Stomach smooth muscle (tissue), 2 donors: ENCODE measurements around the gene C16orf74.
A peak's percentile ranks its signal among the peaks of the same experiment; 100 is the strongest.

Source experiments
- H3K27ac ChIP-seq: one replicate; pipeline ENCODE4 v1.7.0; 2013; ENCODE audit warnings: mild to moderate bottlenecking, low read length, inconsistent platforms
- H3K27me3 ChIP-seq, 2 donors: one replicate each; pipeline ENCODE4 v1.7.0; 2013; ENCODE audit warnings: low read length in 2 of 2; ENCODE audit not compliant: insufficient read depth in 2 of 2, control insufficient read depth in 1 of 2
- H3K36me3 ChIP-seq, 2 donors: one replicate each; pipeline ENCODE4 v1.7.0; 2013; ENCODE audit warnings: low read length in 2 of 2; ENCODE audit not compliant: control insufficient read depth in 2 of 2, insufficient read depth in 2 of 2
- H3K4me1 ChIP-seq: one replicate; pipeline ENCODE4 v1.7.0; 2013; ENCODE audit warnings: low read length; ENCODE audit not compliant: control insufficient read depth, insufficient read depth
- H3K4me3 ChIP-seq, 2 donors: one replicate each; pipeline ENCODE4 v1.7.0; 2013; ENCODE audit warnings: low read length in 2 of 2
- H3K9ac ChIP-seq, 2 donors: one replicate each; pipeline ENCODE4 v1.7.0; 2013; ENCODE audit warnings: low read length in 2 of 2, mild to moderate bottlenecking in 1 of 2
- H3K9me3 ChIP-seq, 2 donors: one replicate each; pipeline ENCODE4 v1.7.0; 2013; ENCODE audit warnings: low read length in 2 of 2; ENCODE audit not compliant: control insufficient read depth in 2 of 2
- donor health status: healthy.
- donor health status: Pancreatic carcinoma.

Gene C16orf74

DNA sequence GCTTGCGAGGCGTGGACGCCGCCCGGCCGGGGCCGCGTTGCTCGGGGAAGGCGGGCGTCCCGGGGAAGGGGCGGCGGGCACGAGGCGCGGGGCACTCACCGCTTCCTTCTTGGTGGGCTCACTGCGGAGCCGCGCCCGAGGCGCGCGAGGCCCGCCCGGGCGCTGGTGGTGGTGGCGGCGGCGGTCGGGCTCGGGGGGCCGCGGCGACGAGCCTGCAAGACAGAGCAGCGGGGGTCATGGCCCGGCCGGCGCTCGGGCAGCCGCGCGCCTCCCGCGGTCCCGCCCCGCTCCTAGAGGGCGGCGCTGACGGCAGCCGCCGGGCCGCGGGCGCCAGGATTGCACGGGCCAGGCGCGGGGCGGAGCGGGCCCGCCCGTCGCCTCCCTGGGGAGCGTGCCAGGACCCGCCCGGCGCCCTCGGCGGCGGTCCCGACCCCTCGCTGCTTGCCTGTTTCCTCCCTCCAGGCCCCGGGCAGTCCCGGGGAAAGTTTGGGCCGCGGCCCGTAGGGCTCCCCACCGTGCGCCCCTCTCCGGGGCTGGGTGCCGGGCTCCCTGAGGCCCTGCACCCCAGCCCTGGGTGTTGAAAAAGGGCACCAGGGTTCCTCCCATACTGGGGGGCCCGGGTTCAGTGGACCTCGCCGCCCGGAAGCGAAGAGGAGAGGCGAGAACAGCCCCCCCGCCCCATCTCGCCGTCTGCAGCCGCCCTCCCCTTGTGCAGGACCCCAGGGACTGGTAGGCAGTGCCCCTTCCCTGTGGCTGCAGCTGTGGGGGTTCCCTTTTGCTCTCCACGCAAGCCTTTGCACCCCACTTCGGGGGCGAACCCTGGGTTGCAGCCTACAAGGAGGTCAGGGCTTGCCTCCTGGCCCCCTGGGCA lies at the start of gene C16orf74:
Gene C16orf74 (minus strand): TSS at position 270 of the 871 bp plus-strand sequence. CDS start 15,879 bp downstream, outside the sequence.
- peak within 1 kb of the TSS; percentile 63 to 69 for H3K4me3 ChIP-seq
- peaks cover 0 to 7% of the 10 kb centered on the region in 2 donors for H3K27me3 ChIP-seq
- H3K27ac ChIP-seq = no peak within 1 kb of the TSS
- peak within 1 kb of the TSS; percentile 21 to 33 for H3K9ac ChIP-seq
- H3K4me1 ChIP-seq = peaks cover 40% of the 10 kb centered on the region
- no peaks in the 10 kb centered on the region for H3K9me3 ChIP-seq
- no peaks in the 10 kb centered on the region for H3K36me3 ChIP-seq

DNA sequence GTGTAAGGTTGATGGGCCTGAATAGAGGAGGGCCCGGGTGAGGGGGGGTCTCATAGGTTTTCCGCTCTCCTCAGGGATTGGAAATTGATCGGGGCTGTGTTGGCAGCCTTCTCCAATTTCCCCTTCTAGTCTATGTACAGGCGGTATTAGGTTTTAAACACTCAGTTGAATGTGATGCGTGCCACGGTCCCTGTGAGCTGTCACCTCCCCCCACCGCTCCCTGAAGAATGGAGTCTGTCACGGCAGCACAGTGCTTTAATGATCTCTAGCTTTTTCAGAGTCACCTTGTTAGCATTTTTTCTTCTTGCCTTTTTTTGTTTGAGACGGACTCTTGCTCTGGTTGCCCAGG lies 49.4 kb upstream of the C16orf74 start:
- Histone ChIP-seq H3K36me3 (peaks cover 40 to 46% of the 10 kb centered on the region in 2 donors), H3K4me3 (peak overlapping the region; percentile 84 to 98), H3K4me1 (peaks cover 22% of the 10 kb centered on the region), H3K9me3 (no peaks in the 10 kb centered on the region), H3K27ac (peak overlapping the region; percentile 85), H3K9ac (peak overlapping the region; percentile 91 to 92), H3K27me3 (no peaks in the 10 kb centered on the region)

DNA sequence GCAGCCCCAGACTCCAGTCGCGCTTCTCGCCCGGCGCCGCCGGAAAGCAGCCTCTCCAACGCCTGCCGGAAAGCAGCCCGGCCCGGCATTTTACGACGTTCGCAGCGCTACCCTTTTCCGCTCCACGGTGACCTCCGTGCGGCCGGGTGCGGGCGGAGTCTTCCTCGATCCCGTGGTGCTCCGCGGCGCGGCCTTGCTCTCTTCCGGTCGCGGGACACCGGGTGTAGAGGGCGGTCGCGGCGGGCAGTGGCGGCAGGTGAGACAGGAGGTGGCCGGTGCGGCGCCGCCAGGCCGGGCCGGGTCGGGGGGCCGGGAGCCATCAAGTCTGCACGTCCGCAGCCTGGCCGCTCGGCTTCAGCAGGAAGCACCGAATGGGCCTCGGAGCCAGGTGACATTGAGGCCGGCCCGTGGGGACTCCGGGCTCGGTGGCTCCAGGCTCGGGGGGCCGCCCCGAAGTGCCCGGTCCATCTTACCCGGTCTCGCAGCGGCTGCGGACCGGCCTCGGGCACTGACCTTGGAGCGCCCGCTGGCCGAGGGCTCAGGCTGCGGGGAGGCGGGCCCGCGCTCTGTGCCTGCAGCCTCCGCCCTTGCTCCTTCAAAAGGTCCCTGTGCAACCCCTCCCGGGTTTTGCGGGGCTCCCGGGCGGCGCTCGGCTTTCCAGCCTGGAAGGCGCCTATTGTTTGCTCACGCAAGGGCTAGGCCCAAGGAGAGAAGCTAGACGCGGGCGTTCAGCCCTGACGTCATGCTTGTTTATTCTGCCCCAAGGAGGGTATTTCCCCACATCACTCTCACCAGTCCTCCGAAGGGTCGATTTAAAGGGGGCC lies 48.8 kb upstream of the C16orf74 start, which contains the start of the genes COX4I1 and EMC8:
Gene COX4I1 (plus strand): TSS at position 199 of the 824 bp plus-strand sequence. CDS start 1,511 bp downstream, outside the sequence.
Gene EMC8 (minus strand): TSS at position 48 of the 824 bp plus-strand sequence. CDS start 249 bp downstream, outside the sequence.
- Histone ChIP-seq H3K36me3 (peaks cover 34 to 44% of the 10 kb centered on the region in 2 donors), H3K4me3 (peak within 1 kb of the TSS; percentile 84 to 98)

DNA sequence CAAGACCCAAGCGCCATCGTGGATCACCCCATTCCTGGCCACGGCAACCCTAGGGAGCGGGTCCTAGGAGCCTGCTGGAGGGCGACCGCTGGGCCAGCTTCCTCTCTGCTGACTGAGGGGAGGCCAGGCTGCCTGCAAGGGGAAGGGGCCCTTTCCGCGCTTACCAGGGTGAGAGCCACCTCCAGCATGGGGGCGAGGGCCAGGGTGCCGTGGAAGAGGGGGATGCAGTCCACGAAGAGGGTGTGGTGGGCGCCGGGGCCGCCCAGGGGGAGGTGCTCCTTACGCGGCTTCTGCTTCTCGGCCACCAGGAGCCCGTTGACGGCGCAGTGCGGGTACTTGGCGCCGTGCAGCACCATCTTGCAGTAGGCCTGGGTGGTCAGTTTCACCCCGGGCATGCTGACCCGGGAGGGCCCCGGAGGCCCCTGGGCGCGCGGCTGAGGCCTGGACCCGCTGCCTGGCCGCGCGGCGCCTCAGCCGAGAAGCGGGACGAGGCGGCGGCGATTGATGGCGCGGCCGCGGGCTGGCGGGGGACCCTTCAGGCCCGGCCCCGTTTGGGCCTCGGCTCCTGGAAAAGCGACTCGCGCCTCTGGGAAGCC lies 48.1 kb upstream of the C16orf74 start:
- peak overlapping the region; percentile 85 for H3K27ac ChIP-seq
- peak overlapping the region; percentile 70 to 98 for H3K4me3 ChIP-seq
- peaks cover 32 to 42% of the 10 kb centered on the region in 2 donors for H3K36me3 ChIP-seq
- no peaks in the 10 kb centered on the region for H3K27me3 ChIP-seq
- peaks cover 22% of the 10 kb centered on the region for H3K4me1 ChIP-seq
- H3K9me3 ChIP-seq = no peaks in the 10 kb centered on the region
- H3K9ac ChIP-seq = peak overlapping the region; percentile 87 to 92

More for the DNA sequence above, 48.8 kb upstream of the C16orf74 start, which contains the start of the genes COX4I1 and EMC8:
- H3K4me1 ChIP-seq = peaks cover 22% of the 10 kb centered on the region
- no peaks in the 10 kb centered on the region for H3K27me3 ChIP-seq
- H3K9me3 ChIP-seq = no peaks in the 10 kb centered on the region
- peak within 1 kb of the TSS; percentile 91 to 92 for H3K9ac ChIP-seq
- peak within 1 kb of the TSS; percentile 85 for H3K27ac ChIP-seq

DNA sequence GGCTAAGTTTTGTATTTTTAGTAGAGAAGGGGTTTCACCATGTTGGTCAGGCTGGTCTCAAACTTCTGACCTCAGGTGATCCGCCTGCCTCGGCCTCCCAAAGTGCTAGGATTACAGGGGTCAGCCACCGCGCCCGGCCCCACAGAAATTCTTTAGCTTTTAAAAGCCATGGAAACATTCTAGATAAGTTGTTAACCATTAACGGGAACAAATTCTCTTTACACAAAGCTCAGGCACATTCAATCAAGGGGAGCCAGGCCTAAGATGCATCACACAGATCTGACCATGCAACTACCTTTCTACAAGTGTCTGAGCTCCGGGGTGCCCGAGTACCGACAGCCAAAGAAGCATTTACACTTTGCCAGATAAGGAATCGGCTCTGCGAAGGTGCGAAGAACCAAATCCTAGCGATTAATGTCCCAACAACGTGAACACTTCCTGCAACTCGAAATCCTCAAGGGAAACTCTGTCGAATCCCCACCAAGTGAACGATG lies 47.4 kb upstream of the C16orf74 start:
- Histone ChIP-seq H3K9me3 (no peaks in the 10 kb centered on the region), H3K4me3 (peak overlapping the region; percentile 70 to 98), H3K36me3 (peaks cover 26 to 38% of the 10 kb centered on the region in 2 donors), H3K27me3 (no peaks in the 10 kb centered on the region), H3K4me1 (peaks cover 22% of the 10 kb centered on the region), H3K9ac (peak overlapping the region; percentile 87 to 92), H3K27ac (no peak overlapping the region)

DNA sequence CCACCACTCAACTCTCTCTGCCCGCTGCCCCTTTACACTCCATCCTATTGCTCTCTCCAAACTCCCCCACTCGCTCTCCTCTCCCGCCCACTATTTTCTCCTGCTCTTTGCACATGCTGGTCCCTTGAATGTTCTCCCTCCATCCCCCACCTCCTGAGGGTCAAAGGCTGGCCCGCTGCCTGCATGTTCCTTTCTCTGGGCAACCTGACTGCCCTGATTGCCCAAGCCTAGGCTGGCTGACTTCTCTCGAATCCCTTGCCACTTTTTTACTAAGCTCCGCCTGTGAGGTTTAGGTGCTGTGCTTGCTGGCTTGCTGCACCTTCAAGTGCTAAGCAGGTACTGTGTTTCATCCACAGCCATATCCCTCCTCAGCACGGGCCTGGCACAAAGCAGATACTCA lies 45.7 kb upstream of the C16orf74 start:
- Histone ChIP-seq H3K9me3 (no peaks in the 10 kb centered on the region), H3K4me1 (peaks cover 20% of the 10 kb centered on the region), H3K4me3 (no peak overlapping the region), H3K27ac (no peak overlapping the region), H3K9ac (no peak overlapping the region), H3K36me3 (peaks cover 11 to 34% of the 10 kb centered on the region in 2 donors), H3K27me3 (no peaks in the 10 kb centered on the region)

DNA sequence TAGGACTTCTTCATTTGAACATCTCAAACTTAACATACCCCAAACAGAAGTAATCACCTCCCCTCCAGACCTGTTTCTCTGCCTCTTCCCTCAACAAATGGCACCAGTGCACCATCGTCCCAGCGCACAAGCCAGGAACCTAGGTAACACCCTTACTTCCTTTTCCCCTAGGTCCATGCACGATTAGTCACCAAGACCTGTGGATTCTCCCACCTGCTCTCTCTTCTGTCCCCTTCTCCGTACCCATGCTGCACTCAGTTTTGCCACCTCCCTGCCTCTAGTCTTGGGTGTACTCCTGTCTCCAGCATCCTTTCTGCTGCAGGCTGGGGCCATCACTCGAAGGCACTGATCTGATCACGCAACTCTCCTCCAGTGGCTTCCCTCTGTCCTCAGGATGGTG lies 45.3 kb upstream of the C16orf74 start:
- no peak overlapping the region for H3K27ac ChIP-seq
- no peak overlapping the region for H3K9ac ChIP-seq
- H3K4me1 ChIP-seq = peaks cover 16% of the 10 kb centered on the region
- H3K9me3 ChIP-seq = no peaks in the 10 kb centered on the region
- H3K36me3 ChIP-seq = peaks cover 9 to 34% of the 10 kb centered on the region in 2 donors
- no peaks in the 10 kb centered on the region for H3K27me3 ChIP-seq
- H3K4me3 ChIP-seq = no peak overlapping the region

DNA sequence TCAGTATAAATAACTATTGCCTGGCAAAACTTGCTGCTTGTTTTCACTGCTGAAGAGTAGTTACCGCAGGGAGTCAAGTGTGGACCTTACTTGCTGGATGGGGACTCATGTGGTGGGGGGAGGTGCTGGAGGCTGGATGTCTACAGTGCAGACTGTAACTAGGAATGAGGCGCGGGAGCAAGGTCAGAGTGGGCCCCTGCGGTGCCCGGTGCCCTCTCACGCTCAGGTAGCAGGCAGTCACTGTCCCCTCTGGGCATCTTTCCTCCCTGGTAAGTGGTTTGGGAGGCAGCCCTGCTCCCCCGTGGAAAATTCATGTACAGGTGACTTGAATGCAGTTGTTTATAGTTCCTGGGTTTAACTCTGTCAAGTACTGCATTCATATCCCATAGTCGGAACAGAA lies 43.8 kb upstream of the C16orf74 start:
- peaks cover 9 to 34% of the 10 kb centered on the region in 2 donors for H3K36me3 ChIP-seq
- H3K9me3 ChIP-seq = no peaks in the 10 kb centered on the region
- no peaks in the 10 kb centered on the region for H3K27me3 ChIP-seq
- H3K4me3 ChIP-seq = no peak overlapping the region
- H3K9ac ChIP-seq = no peak overlapping the region
- no peak overlapping the region for H3K27ac ChIP-seq
- peaks cover 5% of the 10 kb centered on the region for H3K4me1 ChIP-seq

DNA sequence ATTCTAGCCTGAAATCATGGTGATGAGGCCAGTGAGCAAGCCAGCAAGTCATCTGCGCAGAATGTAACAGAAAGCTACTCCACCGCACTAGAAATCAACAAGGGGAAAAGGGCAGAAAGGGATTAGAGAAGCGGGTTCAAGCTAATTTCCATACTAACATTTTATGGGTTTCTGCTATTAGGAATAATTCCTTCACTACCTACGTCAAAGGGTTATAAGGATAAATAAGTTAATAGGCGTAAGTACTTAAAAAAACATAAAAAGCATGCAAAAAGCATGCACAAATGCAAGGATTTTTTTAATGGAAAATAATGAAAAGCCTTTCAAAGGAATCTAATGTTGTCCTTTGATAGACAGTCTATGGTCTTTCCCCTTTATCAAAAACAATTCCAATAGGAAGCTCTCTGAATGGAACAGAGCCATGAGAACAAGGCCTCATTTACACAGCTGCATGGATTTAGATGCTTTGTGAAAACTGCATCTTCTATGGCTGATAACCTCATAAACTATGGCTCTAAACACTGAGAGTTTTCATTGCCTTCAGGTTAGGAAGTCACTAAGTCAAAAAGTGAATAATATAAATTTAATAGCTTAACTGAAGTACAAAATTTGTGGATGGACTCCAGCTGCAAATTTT lies 42.9 kb upstream of the C16orf74 start:
- Histone ChIP-seq H3K9me3 (no peaks in the 10 kb centered on the region), H3K4me1 (peaks cover 5% of the 10 kb centered on the region), H3K36me3 (peaks cover 11 to 36% of the 10 kb centered on the region in 2 donors), H3K27ac (no peak overlapping the region), H3K4me3 (no peak overlapping the region), H3K9ac (no peak overlapping the region), H3K27me3 (no peaks in the 10 kb centered on the region)

DNA sequence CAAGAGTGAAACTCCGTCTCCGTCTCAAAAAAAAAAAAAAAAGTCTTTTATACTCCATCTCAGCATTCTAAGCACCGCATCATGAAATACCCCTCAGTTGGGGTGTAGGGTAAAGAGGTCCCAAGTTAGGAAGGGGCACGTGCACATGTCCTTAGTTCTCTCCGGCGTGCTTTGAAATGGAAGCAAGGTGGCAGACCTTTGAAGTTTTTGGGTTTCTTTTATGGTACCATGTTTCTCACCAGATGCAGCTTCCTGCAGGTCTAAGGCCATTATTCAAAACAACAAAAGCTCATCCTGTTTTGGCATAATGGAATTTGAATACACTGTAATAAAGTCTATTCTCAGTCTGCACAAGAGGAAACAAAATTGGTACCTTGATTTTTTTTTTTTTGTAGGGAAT lies 38.9 kb upstream of the C16orf74 start:
- H3K4me3 ChIP-seq = no peak overlapping the region
- H3K4me1 ChIP-seq = no peaks in the 10 kb centered on the region
- H3K27ac ChIP-seq = no peak overlapping the region
- H3K36me3 ChIP-seq = peaks cover 16 to 47% of the 10 kb centered on the region in 2 donors
- no peaks in the 10 kb centered on the region for H3K27me3 ChIP-seq
- no peak overlapping the region for H3K9ac ChIP-seq
- no peaks in the 10 kb centered on the region for H3K9me3 ChIP-seq
